Activated naive CD4-positive, alpha-beta T cell treated with anti-CD3 and anti-CD28 coated beads, Interleukin-2, amount 50 U/mL, for 16 hours (primary cell): ENCODE data around the gene TRIP4.
"Not testable (repeated sequence)": the region's sequence is repeated elsewhere in the genome, so short reads cannot be mapped to it uniquely, and the experiment has no call there.

Experiments
- DNase-seq: peaks from one replicate; pipeline ENCODE4 v3.0.0-alpha.2; 2020

The TRIP4 gene

GRCh38 chr15:64453689-64454037 is 66.0 kb downstream of the TRIP4 start:
- no peak for DNase-seq

- no peak for DNase-seq
Measured at GRCh38 chr15:64454282-64454681, 66.6 kb downstream of the TRIP4 start.

- no peak for DNase-seq
Measured at GRCh38 chr15:64455961-64456371, 68.3 kb downstream of the TRIP4 start.

- no peak for DNase-seq
Measured at GRCh38 chr15:64456634-64457108, 69.0 kb downstream of the TRIP4 start.

- DNase-seq = no peak
Measured at GRCh38 chr15:64459066-64459781, 71.6 kb downstream of the TRIP4 start.

GRCh38 chr15:64460206-64460723 is 72.6 kb downstream of the TRIP4 start, which contains the start of gene ZNF609:
TSS of gene ZNF609 (plus strand) at chr15:64460578. CDS start at chr15:64499420, 38,842 bp downstream.
- DNase-seq = peak; percentile 90

- peak; percentile 22 for DNase-seq
Measured at GRCh38 chr15:64460724-64461720, 73.4 kb downstream of the TRIP4 start.

GRCh38 chr15:64461721-64462162 is 74.1 kb downstream of the TRIP4 start:
- peak; percentile 28 for DNase-seq

GRCh38 chr15:64462492-64462891 is 74.9 kb downstream of the TRIP4 start:
- no peak for DNase-seq

GRCh38 chr15:64464276-64465005 is 76.8 kb downstream of the TRIP4 start:
- DNase-seq = no peak

- DNase-seq = no peak
Measured at GRCh38 chr15:64466408-64467141, 78.9 kb downstream of the TRIP4 start.

- DNase-seq = no peak
Measured at GRCh38 chr15:64472161-64472560, 84.5 kb downstream of the TRIP4 start.

GRCh38 chr15:64474846-64475245 is 87.2 kb downstream of the TRIP4 start:
- DNase-seq = no peak

- no peak for DNase-seq
Measured at GRCh38 chr15:64476550-64476949, 88.9 kb downstream of the TRIP4 start.

GRCh38 chr15:64478863-64479262 is 91.2 kb downstream of the TRIP4 start:
- no peak for DNase-seq

GRCh38 chr15:64480891-64481290 is 93.3 kb downstream of the TRIP4 start:
- no peak for DNase-seq

GRCh38 chr15:64483749-64484148 is 96.1 kb downstream of the TRIP4 start:
- no peak for DNase-seq

GRCh38 chr15:64485796-64486195 is 98.2 kb downstream of the TRIP4 start:
- no peak for DNase-seq

- DNase-seq = no peak
Measured at GRCh38 chr15:64490598-64491259, 103.1 kb downstream of the TRIP4 start.

GRCh38 chr15:64493641-64494040 is 106.0 kb downstream of the TRIP4 start:
- DNase-seq = no peak

GRCh38 chr15:64495968-64496367 is 108.3 kb downstream of the TRIP4 start:
- DNase-seq = not testable (repeated sequence)
